Jurkat, Clone E6-1 (cell line): ENCODE results near the gene TBC1D14. TPM values are rescaled to one million over a fixed set of nuclear protein-coding genes. Genes with fewer than 3 reads are reported as not detected.
A peak's percentile ranks its signal among the peaks of the same experiment; 100 is the strongest.

Experiments
- DNase-seq: peaks from one replicate; pipeline ENCODE4 v3.0.0-alpha.2; 2011; ENCODE audit warnings: low read depth, low spot score
- H3K4me3 ChIP-seq: 2 replicates; pipeline ENCODE4 v1.5.1; 2011; ENCODE audit warnings: mild to moderate bottlenecking, low read length, control low read depth, moderate library complexity
- polyA plus RNA-seq: library from polyadenylated mRNA; unstranded; fragments of >200 nt; gene quantifications from one replicate; pipeline ENCODE4 v1.2.1, GENCODE V29; 2012; ENCODE audit warnings: missing spikeins; ENCODE audit not compliant: insufficient read length, insufficient read depth

TBC1D14 gene
- 59.6 TPM for polyA plus RNA-seq

- peak; percentile 80 for DNase-seq
- peak within 1 kb of the TSS; percentile 77 for H3K4me3 ChIP-seq
Measured at GRCh38 chr4:6909113-6909969, at the start of gene TBC1D14. Gene TBC1D14 (plus strand): TSS chr4:6909826. CDS start chr4:6923390, 13,564 bp downstream.

GRCh38 chr4:6868386-6868785 lies 41.2 kb upstream of the TBC1D14 start:
- DNase-seq: no peak

GRCh38 chr4:6869944-6870343 lies 39.7 kb upstream of the TBC1D14 start:
- H3K4me3 ChIP-seq: no peak overlapping the region
- DNase-seq: no peak

More at GRCh38 chr4:6868386-6868785, 41.2 kb upstream of the TBC1D14 start:
- H3K4me3 ChIP-seq: no peak overlapping the region

GRCh38 chr4:6873291-6873690 lies 36.3 kb upstream of the TBC1D14 start:
- no peak for DNase-seq
- H3K4me3 ChIP-seq: no peak overlapping the region

GRCh38 chr4:6873792-6874461 lies 35.7 kb upstream of the TBC1D14 start:
- peak; percentile 60 for DNase-seq
- no peak overlapping the region for H3K4me3 ChIP-seq

GRCh38 chr4:6874981-6875380 lies 34.6 kb upstream of the TBC1D14 start:
- H3K4me3 ChIP-seq: no peak overlapping the region
- no peak for DNase-seq

- H3K4me3 ChIP-seq: no peak overlapping the region
- DNase-seq: no peak
Measured at GRCh38 chr4:6875431-6875831, 34.2 kb upstream of the TBC1D14 start.

GRCh38 chr4:6876440-6876839 lies 33.2 kb upstream of the TBC1D14 start:
- no peak overlapping the region for H3K4me3 ChIP-seq
- DNase-seq: no peak

GRCh38 chr4:6877067-6877466 lies 32.6 kb upstream of the TBC1D14 start:
- no peak overlapping the region for H3K4me3 ChIP-seq
- no peak for DNase-seq

GRCh38 chr4:6878451-6879059 lies 31.1 kb upstream of the TBC1D14 start:
- no peak for DNase-seq
- H3K4me3 ChIP-seq: no peak overlapping the region

GRCh38 chr4:6880691-6881090 lies 28.9 kb upstream of the TBC1D14 start:
- no peak overlapping the region for H3K4me3 ChIP-seq
- no peak for DNase-seq

GRCh38 chr4:6881908-6882307 lies 27.7 kb upstream of the TBC1D14 start:
- DNase-seq: no peak
- H3K4me3 ChIP-seq: no peak overlapping the region

GRCh38 chr4:6884341-6884870 lies 25.2 kb upstream of the TBC1D14 start:
- no peak overlapping the region for H3K4me3 ChIP-seq
- no peak for DNase-seq

GRCh38 chr4:6885953-6886557 lies 23.6 kb upstream of the TBC1D14 start:
- no peak for DNase-seq
- H3K4me3 ChIP-seq: no peak overlapping the region

GRCh38 chr4:6886886-6887285 lies 22.7 kb upstream of the TBC1D14 start:
- no peak overlapping the region for H3K4me3 ChIP-seq
- no peak for DNase-seq

GRCh38 chr4:6887591-6888371 lies 21.8 kb upstream of the TBC1D14 start:
- DNase-seq: no peak
- no peak overlapping the region for H3K4me3 ChIP-seq

- DNase-seq: no peak
- no peak overlapping the region for H3K4me3 ChIP-seq
Measured at GRCh38 chr4:6888506-6889071, 21.0 kb upstream of the TBC1D14 start.

GRCh38 chr4:6889101-6889735 lies 20.4 kb upstream of the TBC1D14 start:
- H3K4me3 ChIP-seq: no peak overlapping the region
- no peak for DNase-seq
